ENCODE data around the gene MBNL1.

DNA sequence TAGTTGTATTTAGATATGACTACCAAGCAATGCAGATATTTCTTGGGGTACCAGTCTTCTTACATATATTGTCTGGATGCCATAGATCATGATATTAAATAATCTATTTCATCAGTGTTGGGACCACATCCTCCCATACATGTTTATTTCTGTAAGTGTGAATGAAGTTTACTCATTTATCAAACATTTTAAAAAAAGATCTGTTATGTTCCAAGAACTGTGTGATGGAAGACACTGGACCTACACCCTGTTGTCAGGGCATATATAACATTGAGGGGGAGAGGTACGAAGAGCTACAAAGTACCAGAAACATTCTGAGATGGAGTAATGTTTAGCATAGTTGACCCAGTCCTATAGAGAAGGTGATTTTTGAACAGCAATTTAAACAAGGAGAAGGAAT is 26.6 kb downstream of the MBNL1 start:
- no peak for TF ChIP-seq CTCF (conservative IDR thresholded peaks at IDR 0.05; ENCODE audit: low read length)
- TF ChIP-seq EZH2phosphoT487 (IDR thresholded peaks at IDR 0.05; ENCODE audit: borderline replicate concordance, low read depth, low read length): no peak
